ENCODE results near the gene NCDN. TPM values are rescaled to one million over a fixed set of nuclear protein-coding genes. Genes with fewer than 3 reads are reported as not detected.

NCDN gene
- total RNA-seq, 4 donors from 2014 or later, result 10.1 to 13.7 (median 12.1) TPM

DNA sequence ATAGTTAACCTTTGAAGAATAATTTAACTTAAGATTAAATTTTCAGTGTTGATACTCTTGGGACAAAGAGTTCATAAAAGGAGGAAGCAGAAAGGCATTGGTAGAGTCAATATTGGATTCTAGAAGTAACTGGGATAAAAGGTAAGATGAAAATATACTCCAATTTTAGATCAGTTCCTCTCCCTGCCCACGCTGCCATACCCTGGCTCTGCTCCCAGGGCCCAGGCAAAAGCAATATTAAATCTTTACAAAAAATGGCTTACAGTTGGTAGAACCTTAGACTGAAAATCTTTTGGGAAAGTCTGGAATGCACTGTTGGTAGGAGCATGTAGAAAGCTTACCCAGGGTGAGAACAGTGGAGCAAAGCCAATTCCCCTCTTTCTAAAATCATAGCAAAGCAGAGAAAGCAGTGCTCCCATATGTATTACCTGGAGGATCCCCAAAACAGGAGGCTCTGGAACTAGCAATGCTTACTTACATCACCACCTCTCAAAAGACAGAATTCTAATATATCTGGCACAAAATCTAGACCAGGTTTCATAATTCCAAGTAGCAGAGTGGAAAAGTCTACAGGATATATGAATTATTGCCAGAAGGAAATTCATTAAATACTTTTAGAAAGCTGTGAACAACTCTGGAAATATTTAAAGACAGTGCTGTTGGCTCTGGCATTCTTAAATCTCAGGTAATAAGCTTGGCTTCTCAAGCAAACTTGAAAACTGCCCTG is 24.9 kb upstream of the NCDN start:
- H3K27me3 ChIP-seq, result no peaks in the 10 kb centered on the region
- WGBS, 2 donors, result 80 to 93% methylated on average over 1 of the region's 1 CpG

DNA sequence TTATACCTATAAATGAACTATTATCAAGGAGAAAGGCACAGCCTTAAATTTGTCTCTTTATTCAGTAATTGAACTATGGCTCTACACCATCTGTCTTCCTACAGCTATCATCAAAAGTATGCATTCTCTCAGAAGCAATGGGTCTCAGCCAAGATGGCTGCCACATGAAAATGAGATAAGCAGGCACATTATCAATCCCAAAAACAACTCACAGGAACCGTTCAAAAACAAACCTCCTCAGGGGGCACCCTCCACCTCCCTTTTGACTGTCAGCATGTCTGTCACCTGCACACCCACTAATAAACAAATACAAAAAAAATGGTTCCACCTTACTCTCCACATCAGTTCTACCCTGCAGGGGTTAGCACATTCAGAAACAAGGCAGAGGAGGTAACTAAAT is 24.0 kb upstream of the NCDN start:
- WGBS, 2 donors, result 21 to 43% methylated on average over 1 of the region's 1 CpG
- no peak for DNase-seq
- no peak for TF ChIP-seq POLR2A (IDR thresholded peaks at IDR 0.05)
- TF ChIP-seq, protein P1, sequence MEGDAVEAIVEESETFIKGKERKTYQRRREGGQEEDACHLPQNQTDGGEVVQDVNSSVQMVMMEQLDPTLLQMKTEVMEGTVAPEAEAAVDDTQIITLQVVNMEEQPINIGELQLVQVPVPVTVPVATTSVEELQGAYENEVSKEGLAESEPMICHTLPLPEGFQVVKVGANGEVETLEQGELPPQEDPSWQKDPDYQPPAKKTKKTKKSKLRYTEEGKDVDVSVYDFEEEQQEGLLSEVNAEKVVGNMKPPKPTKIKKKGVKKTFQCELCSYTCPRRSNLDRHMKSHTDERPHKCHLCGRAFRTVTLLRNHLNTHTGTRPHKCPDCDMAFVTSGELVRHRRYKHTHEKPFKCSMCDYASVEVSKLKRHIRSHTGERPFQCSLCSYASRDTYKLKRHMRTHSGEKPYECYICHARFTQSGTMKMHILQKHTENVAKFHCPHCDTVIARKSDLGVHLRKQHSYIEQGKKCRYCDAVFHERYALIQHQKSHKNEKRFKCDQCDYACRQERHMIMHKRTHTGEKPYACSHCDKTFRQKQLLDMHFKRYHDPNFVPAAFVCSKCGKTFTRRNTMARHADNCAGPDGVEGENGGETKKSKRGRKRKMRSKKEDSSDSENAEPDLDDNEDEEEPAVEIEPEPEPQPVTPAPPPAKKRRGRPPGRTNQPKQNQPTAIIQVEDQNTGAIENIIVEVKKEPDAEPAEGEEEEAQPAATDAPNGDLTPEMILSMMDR (IDR thresholded peaks at IDR 0.05), result no peak
- H3K27me3 ChIP-seq, result no peaks in the 10 kb centered on the region
- no peaks in the 10 kb centered on the region for H3K9me3 ChIP-seq
- H3K4me1 ChIP-seq, result peaks cover 0 to 22% (median 12%) of the 10 kb centered on the region in 3 donors
- H3K4me3 ChIP-seq, result no peak overlapping the region
- intact Hi-C loops (cut with DNase I), result no loop called here
- H3K36me3 ChIP-seq, result peaks cover 0 to 44% (median 8%) of the 10 kb centered on the region in 3 donors
- H3K27ac ChIP-seq, result no peak overlapping the region

More for the DNA sequence above, 24.9 kb upstream of the NCDN start:
- H3K27ac ChIP-seq, result no peak overlapping the region
- no peak overlapping the region for H3K4me3 ChIP-seq
- intact Hi-C loops (cut with DNase I), result no loop called here
- H3K9me3 ChIP-seq, result no peaks in the 10 kb centered on the region
- peaks cover 0 to 44% (median 8%) of the 10 kb centered on the region in 3 donors for H3K36me3 ChIP-seq
- TF ChIP-seq, protein P1 (IDR thresholded peaks at IDR 0.05), result no peak
- TF ChIP-seq POLR2A (IDR thresholded peaks at IDR 0.05), result no peak
- no peak for DNase-seq
- H3K4me1 ChIP-seq, result peaks cover 0 to 13% (median 6%) of the 10 kb centered on the region in 3 donors

DNA sequence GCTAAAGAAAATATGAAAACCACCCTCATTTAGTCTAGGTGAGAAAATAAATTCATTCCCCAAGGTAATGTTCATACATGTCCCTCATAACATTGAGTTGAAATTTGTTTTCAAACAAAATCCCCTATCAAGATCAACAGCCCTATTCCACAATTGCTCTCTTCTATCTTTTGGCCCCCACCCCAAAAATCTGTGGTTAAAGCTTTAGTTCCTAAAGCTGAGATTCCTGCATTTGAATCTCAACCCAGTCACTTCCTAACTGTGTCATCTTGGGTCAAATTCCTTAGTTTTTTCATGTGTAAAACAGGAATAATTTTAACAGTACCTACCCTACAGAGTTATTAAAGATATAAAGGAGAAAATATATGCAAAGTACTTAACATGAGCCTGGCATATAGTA is 22.4 kb upstream of the NCDN start:
- Histone ChIP-seq H3K27me3 (no peaks in the 10 kb centered on the region), H3K4me3 (no peak overlapping the region), H3K36me3 (peaks cover 0 to 39% (median 8%) of the 10 kb centered on the region in 3 donors), H3K9me3 (no peaks in the 10 kb centered on the region), H3K27ac (no peak overlapping the region), H3K4me1 (peaks cover 0 to 38% (median 28%) of the 10 kb centered on the region in 3 donors)
- TF ChIP-seq POLR2A (IDR thresholded peaks at IDR 0.05), result no peak
- TF ChIP-seq, protein P1 (IDR thresholded peaks at IDR 0.05), result no peak
- DNase-seq, result no peak
- intact Hi-C loops (cut with DNase I), result no loop called here

DNA sequence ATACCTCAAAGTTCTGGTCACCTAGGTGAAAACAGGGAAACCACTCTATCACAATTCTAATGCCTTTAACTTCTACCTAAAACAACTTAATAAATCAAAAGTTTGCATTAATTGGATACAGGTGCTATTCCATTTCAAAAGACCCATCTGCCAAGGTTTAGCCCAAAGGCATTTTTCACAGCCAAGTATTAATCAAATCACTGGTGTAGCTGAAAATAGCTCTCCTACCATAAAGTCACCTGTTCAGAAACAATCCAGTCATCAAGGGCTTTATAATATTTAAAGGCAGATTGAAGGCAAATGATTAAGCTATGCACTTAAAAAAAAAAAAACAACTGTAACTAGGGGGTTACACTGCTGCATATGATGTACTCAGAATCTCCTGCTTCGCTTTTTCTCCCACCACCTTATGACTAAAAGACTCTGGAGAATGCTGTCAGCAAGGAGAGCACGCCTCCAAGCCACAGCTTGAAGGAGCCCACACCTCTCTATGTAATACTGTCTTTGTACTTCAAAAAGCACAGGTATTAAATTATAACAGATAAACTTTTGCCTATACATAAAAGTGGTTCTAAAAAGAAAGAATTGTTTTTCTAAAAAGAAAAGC is 20.9 kb upstream of the NCDN start:
- Histone ChIP-seq H3K27ac (no peak overlapping the region), H3K4me3 (no peak overlapping the region), H3K4me1 (peaks cover 0 to 52% (median 33%) of the 10 kb centered on the region in 3 donors), H3K27me3 (no peaks in the 10 kb centered on the region), H3K9me3 (no peaks in the 10 kb centered on the region), H3K36me3 (peaks cover 0 to 34% (median 0%) of the 10 kb centered on the region in 3 donors)
- WGBS, 2 donors, result 83 to 91% methylated on average over 2 of the region's 2 CpGs
- intact Hi-C loops (cut with DNase I), result no loop called here
- no peak for TF ChIP-seq POLR2A (IDR thresholded peaks at IDR 0.05)
- TF ChIP-seq, protein P1 (IDR thresholded peaks at IDR 0.05), result no peak
- DNase-seq, result no peak

DNA sequence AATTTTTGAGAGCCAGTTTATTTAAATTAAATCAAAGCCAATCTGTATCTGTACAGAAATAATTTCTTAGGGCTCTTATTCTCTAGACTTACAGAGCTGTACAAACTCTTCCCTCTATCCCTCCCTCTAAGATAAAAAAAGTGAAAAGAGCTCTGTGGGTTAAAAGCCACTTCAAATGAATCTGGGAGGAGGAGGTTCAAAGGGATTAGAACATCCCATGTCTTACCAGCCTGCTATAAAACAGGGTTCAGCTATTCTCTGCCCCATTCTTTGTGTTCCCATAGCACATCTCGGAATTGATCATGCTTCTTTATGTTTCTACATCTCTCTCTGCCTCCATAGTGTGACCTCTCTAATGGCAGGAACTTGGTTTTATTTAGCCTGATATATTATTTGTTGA is 19.8 kb upstream of the NCDN start:
- no peak for DNase-seq
- TF ChIP-seq, protein P1 (IDR thresholded peaks at IDR 0.05), result no peak
- TF ChIP-seq POLR2A (IDR thresholded peaks at IDR 0.05), result no peak
- H3K4me1 ChIP-seq, result peaks cover 0 to 63% (median 33%) of the 10 kb centered on the region in 3 donors
- intact Hi-C loops (cut with DNase I), result no loop called here
- 83 to 93% methylated on average over 1 of the region's 1 CpG for WGBS, 2 donors
- H3K4me3 ChIP-seq, result no peak overlapping the region
- H3K36me3 ChIP-seq, result peaks cover 0 to 32% (median 0%) of the 10 kb centered on the region in 3 donors
- H3K27me3 ChIP-seq, result no peaks in the 10 kb centered on the region
- no peak overlapping the region for H3K27ac ChIP-seq
- no peaks in the 10 kb centered on the region for H3K9me3 ChIP-seq
